OCI-LY3 (cell line): ENCODE measurements around the gene PARVA.

Source experiments
- H2AFZ ChIP-seq: fragments of 200-600, 300-600 bp; shearing (Covaris generic); 2 replicates; pipeline ENCODE4 v1.6.0; 2014; ENCODE audit warnings: antibody characterized with exemption, low read depth, low read length
- H3K27ac ChIP-seq: fragments of 200-600, 300-600 bp; sonication (generic); 2 replicates; pipeline ENCODE4 v1.5.1; 2014; ENCODE audit warnings: mild to moderate bottlenecking, low read length, moderate library complexity, mixed read lengths
- H3K27me3 ChIP-seq: fragments of 200-600, 300-600 bp; sonication (generic); 2 replicates; pipeline ENCODE4 v1.6.1; 2014; ENCODE audit warnings: low read depth, low read length, mixed read lengths
- H3K36me3 ChIP-seq: fragments of 200-600, 300-600 bp; sonication (generic); replicated peaks from 2 replicates; pipeline ENCODE3; 2014; ENCODE audit warnings: low read depth, low read length, mixed read lengths
- H3K4me1 ChIP-seq: fragments of 300-600, 200-600 bp; sonication (generic); 2 replicates; pipeline ENCODE4 v1.6.1; 2014; ENCODE audit warnings: low read length, mixed read lengths
- H3K4me2 ChIP-seq: fragments of 200-600, 300-600 bp; sonication (generic); 2 replicates; pipeline ENCODE4 v1.6.1; 2014; ENCODE audit warnings: low read length, mixed read lengths
- H3K4me3 ChIP-seq: fragments of 300-600, 200-600 bp; sonication (generic); 2 replicates; pipeline ENCODE4 v1.5.1; 2014; ENCODE audit warnings: antibody characterized with exemption, mild to moderate bottlenecking, low read length, moderate library complexity
- H3K79me2 ChIP-seq: fragments of 300-600, 200-600 bp; shearing (Covaris generic); 2 replicates; pipeline ENCODE4 v1.6.1; 2014; ENCODE audit warnings: mild to moderate bottlenecking, low read length, mixed read lengths
- H3K9ac ChIP-seq: fragments of 300-600, 200-600 bp; shearing (Covaris generic); 2 replicates; pipeline ENCODE4 v1.6.0; 2014; ENCODE audit warnings: mild to moderate bottlenecking, low read length, moderate library complexity
- H3K9me3 ChIP-seq: fragments of 200-600, 300-600 bp; shearing (Covaris generic); 2 replicates; pipeline ENCODE4 v1.6.1; 2014; ENCODE audit warnings: low read length, mixed read lengths; ENCODE audit not compliant: insufficient read depth
- H4K20me1 ChIP-seq: fragments of 200-600, 300-600 bp; sonication (generic); 2 replicates; pipeline ENCODE4 v1.6.1; 2016; ENCODE audit warnings: low read length, mixed read lengths; ENCODE audit not compliant: insufficient read depth
- CTCF ChIP-seq: fragments of 200-600, 300-600 bp; sonication (generic); IDR thresholded peaks from 2 replicates; pipeline ENCODE4 v1.5.1; 2014; ENCODE audit warnings: antibody characterized with exemption, low read length, low read depth
- EZH2phosphoT487 ChIP-seq: fragments of 200-600 bp; shearing (Covaris generic); IDR thresholded peaks from 2 replicates; pipeline ENCODE4 v1.6.1; 2018; ENCODE audit warnings: antibody characterized with exemption, mixed run types, low read depth

Gene PARVA

DNA sequence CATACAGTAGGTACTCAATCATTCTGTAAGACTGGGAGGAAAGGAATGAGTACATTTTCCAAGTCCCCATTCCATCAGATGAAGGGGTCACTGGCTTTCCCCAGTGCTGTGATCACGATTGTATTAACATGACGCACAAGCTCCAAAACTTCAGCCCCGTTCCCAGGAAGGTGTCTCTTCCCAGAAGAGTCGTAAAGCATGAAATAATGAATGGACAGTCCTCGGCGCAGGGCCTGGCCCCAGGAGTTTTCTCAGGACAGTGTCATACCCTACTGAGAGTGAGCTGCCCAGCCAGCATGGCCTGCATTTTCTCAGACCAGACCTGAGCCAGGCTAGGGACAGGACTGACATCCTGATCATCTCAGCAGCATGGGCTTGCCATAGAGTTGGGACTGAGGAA lies 80.7 kb downstream of the PARVA start:
- Histone ChIP-seq H3K79me2 (no peaks in the 10 kb centered on the region), H3K4me2 (no peak overlapping the region), H3K36me3 (no peaks in the 10 kb centered on the region), H3K9me3 (no peaks in the 10 kb centered on the region), H2AFZ (no peak overlapping the region), H4K20me1 (no peaks in the 10 kb centered on the region), H3K27me3 (peaks cover 15% of the 10 kb centered on the region; the same call in 1 of the 2 replicates), H3K9ac (no peak overlapping the region), H3K4me3 (no peak overlapping the region), H3K4me1 (no peaks in the 10 kb centered on the region), H3K27ac (no peak overlapping the region)
- no peak for TF ChIP-seq CTCF
- TF ChIP-seq EZH2phosphoT487, result no peak

GRCh38 chr11:12459374-12459773 lies 82.0 kb downstream of the PARVA start:
- no peaks in the 10 kb centered on the region for H3K79me2 ChIP-seq
- no peak overlapping the region for H2AFZ ChIP-seq
- H3K36me3 ChIP-seq, result no peaks in the 10 kb centered on the region
- H3K27ac ChIP-seq, result no peak overlapping the region
- H3K4me1 ChIP-seq, result no peaks in the 10 kb centered on the region
- H4K20me1 ChIP-seq, result no peaks in the 10 kb centered on the region
- no peak overlapping the region for H3K9ac ChIP-seq
- H3K4me2 ChIP-seq, result no peak overlapping the region
- no peaks in the 10 kb centered on the region for H3K9me3 ChIP-seq
- TF ChIP-seq EZH2phosphoT487, result no peak
- TF ChIP-seq CTCF, result no peak
- H3K27me3 ChIP-seq, result peaks cover 15% of the 10 kb centered on the region; the same call in 1 of the 2 replicates
- no peak overlapping the region for H3K4me3 ChIP-seq

DNA sequence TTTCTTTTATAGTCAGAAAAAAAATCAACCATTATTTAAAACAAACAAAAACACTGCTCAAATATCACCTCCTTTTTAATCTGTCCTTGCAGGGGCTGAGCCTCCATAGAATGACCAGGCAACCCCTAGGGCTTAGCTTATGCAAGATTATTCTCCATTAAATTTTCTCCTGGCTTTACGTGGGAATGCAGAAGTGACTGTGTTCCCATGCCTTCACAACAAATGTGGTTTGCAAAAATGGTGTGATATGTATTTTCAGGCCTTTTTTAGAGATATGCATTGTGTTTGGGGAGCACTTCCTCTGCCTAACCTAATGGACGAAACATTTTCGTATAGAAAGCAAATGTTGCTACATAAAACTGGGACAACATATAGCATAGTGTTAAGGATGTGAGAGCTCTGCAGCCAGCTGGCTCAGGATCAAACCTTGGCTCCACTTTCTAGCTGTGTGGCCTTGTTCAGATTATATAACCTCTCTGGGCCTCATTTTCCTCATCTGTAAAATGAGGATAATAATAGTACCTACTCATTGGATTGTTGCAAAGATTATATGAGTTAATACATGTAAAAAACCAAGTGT lies 82.6 kb downstream of the PARVA start:
- TF ChIP-seq CTCF (no peak), EZH2phosphoT487 (no peak)
- Histone ChIP-seq H4K20me1 (no peaks in the 10 kb centered on the region), H3K4me2 (no peak overlapping the region), H3K27ac (no peak overlapping the region), H2AFZ (no peak overlapping the region), H3K27me3 (peaks cover 13% of the 10 kb centered on the region; the same call in 1 of the 2 replicates), H3K4me3 (no peak overlapping the region), H3K4me1 (no peaks in the 10 kb centered on the region), H3K36me3 (no peaks in the 10 kb centered on the region), H3K9ac (no peak overlapping the region), H3K79me2 (no peaks in the 10 kb centered on the region), H3K9me3 (no peaks in the 10 kb centered on the region)

GRCh38 chr11:12460466-12460865 lies 83.1 kb downstream of the PARVA start:
- Histone ChIP-seq H3K4me2 (no peak overlapping the region), H3K27ac (no peak overlapping the region), H3K79me2 (no peaks in the 10 kb centered on the region), H3K27me3 (peaks cover 10% of the 10 kb centered on the region; the same call in 1 of the 2 replicates), H3K9me3 (no peaks in the 10 kb centered on the region), H3K36me3 (no peaks in the 10 kb centered on the region), H2AFZ (no peak overlapping the region), H3K9ac (no peak overlapping the region), H3K4me1 (no peaks in the 10 kb centered on the region), H3K4me3 (no peak overlapping the region), H4K20me1 (no peaks in the 10 kb centered on the region)
- TF ChIP-seq CTCF (no peak), EZH2phosphoT487 (no peak)
